Lung (tissue), 12 donors: ENCODE data around the gene GRK1. TPM values are rescaled to one million over a fixed set of nuclear protein-coding genes. Genes with fewer than 3 reads are reported as not detected.

Experiments used
- ATAC-seq: fragments of 200-7000 bp; cut with Tn5 transposase; one replicate; pipeline ENCODE4 v1.9.1; 2020; ENCODE audit warnings: moderate number of reproducible peaks; ENCODE audit not compliant: insufficient read depth, low FRiP score
- DNase-seq, 3 donors: peaks; one replicate each; pipeline ENCODE4 v3.0.0-alpha.2; 2013 to 2017
- H3K27ac ChIP-seq, 2 donors: one replicate each; pipeline ENCODE4 v1.5.1; 2013; ENCODE audit warnings: mild to moderate bottlenecking in 2 of 2, moderate library complexity in 2 of 2, control low read depth in 1 of 2, inconsistent platforms in 1 of 2, low read depth in 1 of 2, low read length in 1 of 2
- H3K27me3 ChIP-seq, 3 donors: one replicate each; pipeline ENCODE4 v1.5.1; 2013; ENCODE audit warnings: low read length in 2 of 3; ENCODE audit not compliant: control insufficient read depth in 3 of 3, insufficient read depth in 3 of 3
- H3K36me3 ChIP-seq, 4 donors: one replicate each; pipeline ENCODE4 v1.5.1; 2013; ENCODE audit warnings: low read length in 4 of 4, mild to moderate bottlenecking in 1 of 4, moderate library complexity in 1 of 4; ENCODE audit not compliant: control insufficient read depth in 4 of 4, insufficient read depth in 4 of 4
- H3K4me1 ChIP-seq, 5 donors: one replicate each; pipeline ENCODE4 v1.5.1; 2013; ENCODE audit warnings: low read length in 5 of 5, mild to moderate bottlenecking in 2 of 5, moderate library complexity in 1 of 5; ENCODE audit not compliant: control insufficient read depth in 5 of 5, insufficient read depth in 5 of 5
- H3K4me3 ChIP-seq: one replicate; pipeline ENCODE4 v1.5.1; 2013; ENCODE audit warnings: mild to moderate bottlenecking, control low read depth, moderate library complexity
- H3K9ac ChIP-seq, 2 donors: one replicate each; pipeline ENCODE4 v1.5.1; 2013; ENCODE audit warnings: low read length in 2 of 2, control low read depth in 1 of 2; ENCODE audit not compliant: insufficient read depth in 1 of 2
- H3K9me3 ChIP-seq, 4 donors: one replicate each; pipeline ENCODE4 v1.5.1; 2013; ENCODE audit warnings: low read length in 3 of 4, mild to moderate bottlenecking in 1 of 4, moderate library complexity in 1 of 4; ENCODE audit not compliant: control insufficient read depth in 4 of 4, insufficient read depth in 3 of 4
- WGBS, 2 donors: extraction: QIAGEN DNeasy Blood & Tissue Kit; methylation state at CpG; one replicate each; pipeline ENCODE4 v1.1.7; 2013; 5-methylcytosine and 5-hydroxymethylcytosine counted together
- polyA plus RNA-seq, 2 donors: library from polyadenylated mRNA; stranded (reverse); fragments of 200-250 nt; gene quantifications; one replicate each; pipeline ENCODE4 v1.2.1, GENCODE V29; 2013
- total RNA-seq, 2 donors: library from RNA; depleted of rRNA in 1 of 2; stranded (reverse); fragments of >200 nt in 1 of 2; gene quantifications; one replicate each; pipeline ENCODE4 v1.2.1, GENCODE V29; 2014 to 2021
- TF ChIP-seq, protein P1 (sequence below): IDR thresholded peaks from 2 replicates; pipeline ENCODE4 v1.5.1; 2012; ENCODE audit warnings: mild to moderate bottlenecking; ENCODE audit errors: control extremely low read depth, extremely low read depth
- donor health status: control.
- donor health status: control.
- donor health status: Bipolar disorder and iron deficiency.
- donor health status: healthy.
- donor health status: DM: yes; HTN: yes; CAD: no.

GRK1 gene
- total and polyA plus RNA-seq, 4 donors, result 0.03 to 3.1 TPM; not detected in 2

DNA sequence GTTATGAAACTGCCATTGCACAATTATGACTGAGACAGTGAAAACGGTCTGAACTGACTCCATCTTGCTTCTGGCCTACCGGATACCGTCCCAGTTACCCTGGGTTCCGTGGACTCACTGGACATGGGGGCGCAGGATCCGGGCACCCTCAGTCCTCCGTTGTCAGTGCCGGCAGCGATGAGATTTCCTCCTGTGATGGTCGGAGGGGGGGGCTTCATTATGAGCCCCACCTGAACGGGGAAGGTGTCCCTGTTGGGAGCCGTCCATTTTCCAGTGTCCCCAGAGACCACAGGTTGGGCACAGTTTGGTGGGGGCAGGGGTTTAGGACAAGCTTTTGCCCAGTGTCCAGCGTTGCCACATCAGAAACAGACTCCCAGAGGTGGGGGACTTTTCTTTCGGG is 115.5 kb downstream of the GRK1 start:
- Histone ChIP-seq H3K27ac (no peak overlapping the region), H3K9ac (no peak overlapping the region), H3K4me1 (peaks cover 0 to 3% (median 0%) of the 10 kb centered on the region in 5 donors), H3K27me3 (peaks cover 0 to 2% (median 0%) of the 10 kb centered on the region in 3 donors), H3K9me3 (peaks cover 0 to 10% (median 1%) of the 10 kb centered on the region in 4 donors), H3K4me3 (no peak overlapping the region), H3K36me3 (peaks cover 0 to 2% (median 0%) of the 10 kb centered on the region in 4 donors)
- ATAC-seq, result no peak
- TF ChIP-seq, protein P1, sequence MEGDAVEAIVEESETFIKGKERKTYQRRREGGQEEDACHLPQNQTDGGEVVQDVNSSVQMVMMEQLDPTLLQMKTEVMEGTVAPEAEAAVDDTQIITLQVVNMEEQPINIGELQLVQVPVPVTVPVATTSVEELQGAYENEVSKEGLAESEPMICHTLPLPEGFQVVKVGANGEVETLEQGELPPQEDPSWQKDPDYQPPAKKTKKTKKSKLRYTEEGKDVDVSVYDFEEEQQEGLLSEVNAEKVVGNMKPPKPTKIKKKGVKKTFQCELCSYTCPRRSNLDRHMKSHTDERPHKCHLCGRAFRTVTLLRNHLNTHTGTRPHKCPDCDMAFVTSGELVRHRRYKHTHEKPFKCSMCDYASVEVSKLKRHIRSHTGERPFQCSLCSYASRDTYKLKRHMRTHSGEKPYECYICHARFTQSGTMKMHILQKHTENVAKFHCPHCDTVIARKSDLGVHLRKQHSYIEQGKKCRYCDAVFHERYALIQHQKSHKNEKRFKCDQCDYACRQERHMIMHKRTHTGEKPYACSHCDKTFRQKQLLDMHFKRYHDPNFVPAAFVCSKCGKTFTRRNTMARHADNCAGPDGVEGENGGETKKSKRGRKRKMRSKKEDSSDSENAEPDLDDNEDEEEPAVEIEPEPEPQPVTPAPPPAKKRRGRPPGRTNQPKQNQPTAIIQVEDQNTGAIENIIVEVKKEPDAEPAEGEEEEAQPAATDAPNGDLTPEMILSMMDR, result no peak
- DNase-seq, result peak in 1 of 3 donors; percentile 1
- 76 to 78% methylated on average over 14 of the region's 14 CpGs for WGBS, 2 donors

DNA sequence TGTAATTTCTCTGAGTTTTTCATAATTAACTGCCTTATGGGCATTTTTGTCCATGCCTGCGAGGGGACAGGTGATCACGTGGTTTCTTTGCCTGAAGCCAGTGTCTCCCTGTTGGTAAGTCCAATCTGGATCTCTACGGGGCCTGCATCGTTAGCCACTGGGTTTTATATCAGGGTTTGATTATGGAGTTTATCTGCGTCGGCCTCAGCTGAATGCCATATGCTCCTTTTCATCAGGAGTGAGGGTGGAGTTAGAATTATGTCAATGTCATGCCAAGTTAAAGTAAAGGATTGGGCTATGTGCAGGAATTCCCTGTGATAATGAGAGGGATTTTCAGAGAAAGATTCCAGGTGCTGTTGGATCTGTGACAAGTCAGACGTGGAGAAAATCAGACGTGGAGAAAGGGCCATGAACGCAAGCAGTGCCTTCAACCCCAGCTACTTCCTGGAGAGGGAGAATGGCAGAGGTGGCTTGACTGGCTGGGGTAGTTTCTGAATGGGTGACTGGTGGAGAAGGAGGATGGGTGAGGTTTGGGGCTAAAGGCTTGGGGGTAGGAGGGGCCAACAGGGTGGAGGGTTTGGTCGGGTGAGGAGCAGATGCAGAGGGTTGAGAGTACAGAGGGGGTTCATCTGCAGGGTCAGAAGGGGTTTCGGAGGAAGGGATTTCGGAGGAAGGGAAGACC is 116.3 kb downstream of the GRK1 start:
- Histone ChIP-seq H3K9me3 (peaks cover 0 to 7% (median 1%) of the 10 kb centered on the region in 4 donors), H3K4me1 (peaks cover 0 to 3% (median 0%) of the 10 kb centered on the region in 5 donors), H3K36me3 (peaks cover 0 to 2% (median 0%) of the 10 kb centered on the region in 4 donors), H3K27ac (no peak overlapping the region), H3K27me3 (peaks cover 0 to 2% (median 0%) of the 10 kb centered on the region in 3 donors), H3K9ac (no peak overlapping the region), H3K4me3 (no peak overlapping the region)
- TF ChIP-seq, protein P1, result no peak
- ATAC-seq, result no peak
- WGBS, 2 donors, result 84 to 87% methylated on average over 12 of the region's 12 CpGs
- peak in 1 of 3 donors; percentile 5 for DNase-seq

DNA sequence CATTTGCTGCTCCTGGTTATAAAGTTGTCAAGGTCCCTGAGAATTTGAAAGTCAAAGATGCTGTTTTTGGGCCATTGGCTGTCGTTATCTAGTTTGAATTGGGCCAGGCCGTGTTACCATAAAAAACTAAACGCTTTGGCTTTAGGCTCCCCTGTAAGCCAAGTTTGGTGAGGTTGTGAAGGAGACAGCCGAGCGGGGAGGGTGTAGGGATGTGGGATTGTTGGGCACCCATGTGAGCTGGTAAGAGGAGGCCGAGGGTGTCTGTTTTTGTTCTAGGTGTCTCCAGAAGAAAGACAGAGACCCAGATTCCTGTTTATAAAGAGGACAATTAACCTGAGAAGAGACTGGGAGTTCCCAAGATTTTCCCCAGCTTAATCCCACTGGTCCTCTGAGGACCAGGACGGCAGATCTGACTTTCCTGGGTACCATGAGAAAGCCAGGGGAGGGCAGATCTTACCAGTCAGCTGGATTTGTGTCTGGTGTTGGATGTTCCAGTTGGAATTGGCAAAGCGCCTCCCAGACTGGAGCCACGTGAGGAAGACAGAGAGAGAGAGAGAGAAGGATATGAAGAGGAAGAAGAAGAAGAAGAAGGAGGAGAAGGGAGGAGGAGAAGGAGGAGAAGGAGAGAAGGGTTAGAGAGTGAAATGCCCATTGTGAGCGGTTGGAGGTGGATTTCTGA is 117.1 kb downstream of the GRK1 start:
- Histone ChIP-seq H3K27me3 (peaks cover 0 to 2% (median 0%) of the 10 kb centered on the region in 3 donors), H3K4me3 (no peak overlapping the region), H3K4me1 (peaks cover 0 to 3% (median 0%) of the 10 kb centered on the region in 5 donors), H3K36me3 (peaks cover 0 to 2% (median 0%) of the 10 kb centered on the region in 4 donors), H3K27ac (no peak overlapping the region), H3K9ac (no peak overlapping the region), H3K9me3 (peaks cover 0 to 7% (median 1%) of the 10 kb centered on the region in 4 donors)
- DNase-seq (peak in 1 of 3 donors; percentile 2), ATAC-seq (no peak)
- WGBS, 2 donors, result 82 to 86% methylated on average over 10 of the region's 10 CpGs
- TF ChIP-seq, protein P1, result no peak
